Neural crest cell (in vitro differentiated cells): ENCODE results near the gene ZNF837. TPM values are rescaled to one million over a fixed set of nuclear protein-coding genes. Genes with fewer than 3 reads are reported as not detected.
A peak's percentile ranks its signal among the peaks of the same experiment; 100 is the strongest.
"Not testable (repeated sequence)": the region's sequence is repeated elsewhere in the genome, so short reads cannot be mapped to it uniquely, and the experiment has no call there.

Experiments
- DNase-seq: peaks from one replicate; pipeline ENCODE4 v3.0.0; 2021; ENCODE audit warnings: low read depth, mixed read lengths, low spot score
- H3K27ac Mint-ChIP-seq: one replicate; pipeline ENCODE4 v1.8.0; 2021; ENCODE audit warnings: mild to moderate bottlenecking, mixed read lengths; ENCODE audit not compliant: unreplicated experiment
- H3K27me3 Mint-ChIP-seq: 2 replicates; pipeline ENCODE4 v1.8.0; 2021; ENCODE audit warnings: low read depth, mild to moderate bottlenecking, mixed read lengths
- H3K36me3 Mint-ChIP-seq: 2 replicates; pipeline ENCODE4 v1.8.0; 2021; ENCODE audit warnings: low read depth, mild to moderate bottlenecking, mixed read lengths
- H3K4me1 Mint-ChIP-seq: 2 replicates; pipeline ENCODE4 v1.8.0; 2021; ENCODE audit warnings: mixed read lengths
- H3K4me3 Mint-ChIP-seq: one replicate; pipeline ENCODE4 v1.8.0; 2021; ENCODE audit warnings: mild to moderate bottlenecking, mixed read lengths
- H3K9me3 Mint-ChIP-seq: 2 replicates; pipeline ENCODE4 v1.8.0; 2021; ENCODE audit warnings: mixed read lengths
- CTCF ChIP-seq: fragments of 200-600 bp; sonication (generic); conservative IDR thresholded peaks from 2 replicates; pipeline ENCODE4 v1.5.0; 2021; ENCODE audit warnings: antibody characterized with exemption, mild to moderate bottlenecking
- total RNA-seq: library from RNA; stranded (reverse); gene quantifications from 2 replicates; pipeline ENCODE4 v1.2.1, GENCODE V29; 2021

The ZNF837 gene
- total RNA-seq, 1 donor from 2014 or later = 5.0 TPM

DNA sequence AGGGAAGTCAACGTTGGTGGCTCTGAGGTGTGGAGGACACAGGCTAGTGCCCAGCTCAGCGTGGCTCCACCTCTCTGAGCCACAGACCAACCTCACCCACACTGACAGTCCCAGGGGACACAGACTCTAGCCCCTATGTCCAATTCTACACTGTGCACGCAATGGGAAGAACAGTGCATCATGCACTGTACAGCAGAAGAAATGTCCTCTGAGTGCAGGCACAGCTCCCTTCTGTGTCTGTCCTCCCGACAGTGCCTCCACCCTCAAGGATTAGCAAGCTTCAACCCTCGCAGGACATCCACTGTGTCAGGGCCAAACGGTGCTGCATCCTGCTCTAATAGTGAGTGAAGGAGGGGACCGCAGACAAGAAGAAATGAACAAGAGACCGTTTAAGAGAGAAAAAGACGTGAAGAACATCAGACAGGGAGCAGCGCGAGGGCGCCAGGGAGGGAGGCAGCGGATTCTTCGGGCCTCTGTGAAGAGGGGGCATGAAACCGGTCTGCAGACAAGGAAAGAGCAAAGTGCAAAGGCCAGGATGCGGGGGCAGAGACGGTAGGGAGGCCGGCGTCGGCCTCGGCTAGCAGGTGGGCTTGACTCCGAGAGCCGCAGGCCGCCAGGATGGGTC is 681 bp downstream of the ZNF837 start:
- no peaks in the 10 kb centered on the region for H3K9me3 Mint-ChIP-seq
- no peak for DNase-seq
- no peak for TF ChIP-seq CTCF

GRCh38 chr19:58379246-58379645 is 1.6 kb downstream of the ZNF837 start:
- H3K4me1 Mint-ChIP-seq = peaks cover 15% of the 10 kb centered on the region
- no peaks in the 10 kb centered on the region for H3K36me3 Mint-ChIP-seq
- no peak for TF ChIP-seq CTCF
- no peak for DNase-seq
- H3K27ac Mint-ChIP-seq = no peak overlapping the region
- H3K27me3 Mint-ChIP-seq = no peaks in the 10 kb centered on the region
- H3K9me3 Mint-ChIP-seq = no peaks in the 10 kb centered on the region
- H3K4me3 Mint-ChIP-seq = peak overlapping the region; percentile 89

More for the DNA sequence above, 681 bp downstream of the ZNF837 start:
- Mint-ChIP-seq H3K4me3 (peak overlapping the region; percentile 89), H3K27me3 (no peaks in the 10 kb centered on the region), H3K27ac (peak overlapping the region; percentile 74), H3K4me1 (peaks cover 15% of the 10 kb centered on the region), H3K36me3 (no peaks in the 10 kb centered on the region)

GRCh38 chr19:58376724-58377123 is 4.1 kb downstream of the ZNF837 start:
- not testable (repeated sequence) for H3K27ac Mint-ChIP-seq, H3K9me3 Mint-ChIP-seq, DNase-seq, H3K36me3 Mint-ChIP-seq, H3K27me3 Mint-ChIP-seq
- H3K4me3 Mint-ChIP-seq = peak overlapping the region; percentile 31
- peaks cover 15% of the 10 kb centered on the region for H3K4me1 Mint-ChIP-seq

DNA sequence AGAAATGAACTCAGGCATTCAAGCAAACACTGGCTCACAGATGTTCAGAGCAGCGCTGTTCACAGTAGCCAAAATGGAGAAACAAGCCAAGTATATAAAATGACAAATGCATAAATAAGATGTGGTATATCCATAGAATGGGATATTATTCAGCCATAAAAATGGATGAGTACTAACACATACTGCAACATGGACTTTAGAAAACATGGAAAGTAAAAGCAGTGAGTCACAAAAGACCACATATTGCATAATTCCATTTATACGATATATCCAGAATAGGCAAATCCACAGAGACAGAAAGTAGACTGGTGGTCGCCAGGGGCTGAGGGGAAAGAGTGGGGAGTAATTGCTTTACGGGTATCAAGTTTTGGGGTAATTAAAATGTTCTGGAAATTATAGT is 6.6 kb downstream of the ZNF837 start:
- Mint-ChIP-seq H3K27ac (no peak overlapping the region), H3K36me3 (no peaks in the 10 kb centered on the region), H3K4me1 (no peaks in the 10 kb centered on the region), H3K9me3 (no peaks in the 10 kb centered on the region), H3K4me3 (peak overlapping the region; percentile 1), H3K27me3 (no peaks in the 10 kb centered on the region)
- DNase-seq = no peak
- TF ChIP-seq CTCF = no peak

- no peak overlapping the region for H3K4me3 Mint-ChIP-seq
- H3K4me1 Mint-ChIP-seq = no peaks in the 10 kb centered on the region
- peak; percentile 41 for TF ChIP-seq CTCF
- H3K36me3 Mint-ChIP-seq = no peaks in the 10 kb centered on the region
- no peaks in the 10 kb centered on the region for H3K27me3 Mint-ChIP-seq
- H3K9me3 Mint-ChIP-seq = no peaks in the 10 kb centered on the region
- no peak for DNase-seq
- no peak overlapping the region for H3K27ac Mint-ChIP-seq
Observed at GRCh38 chr19:58372311-58373133, 8.3 kb downstream of the ZNF837 start.
